Prostate gland (tissue), 2 donors: ENCODE measurements around the gene ILRUN.
"Not testable (repeated sequence)": the region's sequence is repeated elsewhere in the genome, so short reads cannot be mapped to it uniquely, and the experiment has no call there.

Source experiments
- CTCF ChIP-seq, 4 experiments: fragments of 200-600 bp in 2 of 4; fragments of 450-650 bp in 2 of 4; sonication (generic) in 2 of 4; IDR thresholded peaks; 1 replicate in 3 of 4; 2 replicates in 1 of 4; pipeline ENCODE4 v1.5.1; 2016 to 2019; ENCODE audit warnings: antibody characterized with exemption in 4 of 4, mild to moderate bottlenecking in 2 of 4, moderate library complexity in 2 of 4
- POLR2A ChIP-seq: fragments of 450-650 bp; IDR thresholded peaks from one replicate; pipeline ENCODE4 v1.6.1; 2016; ENCODE audit warnings: antibody characterized with exemption, mild to moderate bottlenecking

GRCh38 chr6:34680313-34680712, 16.3 kb downstream of the ILRUN start:
- TF ChIP-seq POLR2A; CTCF (IDR thresholded peaks at IDR 0.05): not testable (repeated sequence)
